Neural progenitor cell (in vitro differentiated cells): Measurements from ENCODE around the gene TRIM25.

Experiments used
- CTCF ChIP-seq: fragments of 200-600 bp; sonication (generic); IDR thresholded peaks from 2 replicates; pipeline ENCODE4 v1.5.1; 2017; ENCODE audit warnings: antibody characterized with exemption, mild to moderate bottlenecking
- EZH2 ChIP-seq: fragments of 200-600 bp; sonication (generic); IDR thresholded peaks from 2 replicates; pipeline ENCODE4 v1.6.1; 2017; ENCODE audit warnings: antibody characterized with exemption, mild to moderate bottlenecking, moderate library complexity
- EZH2phosphoT487 ChIP-seq: fragments of 200-600 bp; sonication (generic); IDR thresholded peaks from 2 replicates; pipeline ENCODE4 v1.6.1; 2017; ENCODE audit warnings: antibody characterized with exemption

GRCh38 chr17:56902348-56902747, 11.5 kb downstream of the TRIM25 start:
- TF ChIP-seq CTCF (no peak), EZH2 (no peak), EZH2phosphoT487 (no peak)
